SK-N-SH treated with all-trans-retinoic acid at 6 μM for 48 hours (cell line): ENCODE results near the gene NEURL1B.

ENCODE experiments used
- ATAC-seq: fragments of 200-7000 bp; cut with Tn5 transposase; 3 replicates; pipeline ENCODE4 v1.9.1; 2020; ENCODE audit warnings: mild to moderate bottlenecking, moderate library complexity
- ARNTL ChIP-seq: fragments of 450-650 bp; formaldehyde crosslinking; IDR thresholded peaks from 2 replicates; pipeline ENCODE4 v1.5.0; 2020; ENCODE audit warnings: low read depth, mild to moderate bottlenecking, moderate library complexity, borderline replicate concordance
- CSDC2 ChIP-seq: fragments of 250-450 bp; sonication (Bioruptor Pico); IDR thresholded peaks from 2 replicates; pipeline ENCODE4 v1.5.0; 2020; ENCODE audit warnings: mild to moderate bottlenecking, moderate library complexity
- CSRNP3 ChIP-seq: fragments of 250-450 bp; sonication (Bioruptor Pico); IDR thresholded peaks from 2 replicates; pipeline ENCODE4 v1.5.1; 2021; ENCODE audit warnings: mild to moderate bottlenecking, moderate library complexity
- ESRRG ChIP-seq: fragments of 250-450 bp; sonication (Bioruptor Pico); IDR thresholded peaks from 2 replicates; pipeline ENCODE4 v1.6.1; 2021; ENCODE audit warnings: mild to moderate bottlenecking
- GLIS3 ChIP-seq: fragments of 250-450 bp; sonication (Bioruptor Pico); IDR thresholded peaks from 2 replicates; pipeline ENCODE4 v1.5.0; 2020; ENCODE audit warnings: mild to moderate bottlenecking, moderate library complexity
- OSR1 ChIP-seq: fragments of 250-450 bp; sonication (Bioruptor Pico); IDR thresholded peaks from 2 replicates; pipeline ENCODE4 v1.8.0; 2022; ENCODE audit warnings: moderate library complexity, mild to moderate bottlenecking, inconsistent platforms
- PATZ1 ChIP-seq: fragments of 250-450 bp; sonication (Bioruptor Pico); IDR thresholded peaks from 2 replicates; pipeline ENCODE4 v1.8.0; 2020; ENCODE audit warnings: mild to moderate bottlenecking, moderate library complexity, borderline replicate concordance
- POU6F1 ChIP-seq: fragments of 250-450 bp; sonication (Bioruptor Pico); IDR thresholded peaks from 2 replicates; pipeline ENCODE4 v1.8.0; 2021; ENCODE audit warnings: low read depth, mild to moderate bottlenecking, moderate library complexity, borderline replicate concordance
- PPARA ChIP-seq: fragments of 250-450 bp; sonication (Bioruptor Pico); IDR thresholded peaks from 2 replicates; pipeline ENCODE4 v1.5.0; 2020; ENCODE audit warnings: mild to moderate bottlenecking, borderline replicate concordance
- SNAI2 ChIP-seq: fragments of 250-450 bp; sonication (Bioruptor Pico); IDR thresholded peaks from 2 replicates; pipeline ENCODE4 v1.5.0; 2020; ENCODE audit warnings: mild to moderate bottlenecking, moderate library complexity
- TCF4 ChIP-seq: fragments of 250-450 bp; sonication (Bioruptor Pico); IDR thresholded peaks from 2 replicates; pipeline ENCODE4 v1.8.0; 2021; ENCODE audit warnings: mild to moderate bottlenecking, moderate library complexity, borderline replicate concordance
- TSHZ2 ChIP-seq: fragments of 250-450 bp; sonication (Bioruptor Pico); IDR thresholded peaks from 2 replicates; pipeline ENCODE4 v1.5.0; 2020; ENCODE audit warnings: mild to moderate bottlenecking, moderate library complexity
- ZC3H10 ChIP-seq: fragments of 250-450 bp; sonication (Bioruptor Pico); IDR thresholded peaks from 2 replicates; pipeline ENCODE4 v1.5.1; 2021; ENCODE audit warnings: mild to moderate bottlenecking, moderate library complexity
- ZFP30 ChIP-seq: fragments of 450-650 bp; formaldehyde crosslinking; IDR thresholded peaks from 2 replicates; pipeline ENCODE4 v1.5.0; 2022; ENCODE audit warnings: mild to moderate bottlenecking, moderate library complexity
- ZNF565 ChIP-seq: fragments of 450-650 bp; formaldehyde crosslinking; conservative IDR thresholded peaks from 2 replicates; pipeline ENCODE4 v1.5.0; 2020; ENCODE audit warnings: low read depth, mild to moderate bottlenecking, moderate library complexity
- ZNF70 ChIP-seq: fragments of 450-650 bp; formaldehyde crosslinking; IDR thresholded peaks from 2 replicates; pipeline ENCODE4 v1.5.0; 2020; ENCODE audit warnings: mild to moderate bottlenecking, moderate library complexity
- ZNF8 ChIP-seq: fragments of 450-650 bp; formaldehyde crosslinking; IDR thresholded peaks from 2 replicates; pipeline ENCODE4 v1.5.0; 2020; ENCODE audit warnings: mild to moderate bottlenecking, moderate library complexity

NEURL1B gene

GRCh38 chr5:172692981-172693380 is 51.9 kb downstream of the NEURL1B start (continued):
- TF ChIP-seq CSRNP3 (CRISPR knock-in tag) (0 out of 2 replicates have a peak, but pooled peaks have one; percentile 51), ZNF8 (CRISPR knock-in tag) (no peak), ARNTL (no peak)

- ATAC-seq: no peak
Observed at GRCh38 chr5:172694061-172694460, 53.0 kb downstream of the NEURL1B start.

GRCh38 chr5:172694541-172694940 is 53.5 kb downstream of the NEURL1B start:
- no peak for ATAC-seq
- no peak for TF ChIP-seq ZFP30 (CRISPR knock-in tag)
- TF ChIP-seq GLIS3 (CRISPR knock-in tag): no peak
- TF ChIP-seq ARNTL: no peak
- no peak for TF ChIP-seq TCF4 (CRISPR knock-in tag)
- no peak for TF ChIP-seq ZNF565 (CRISPR knock-in tag)
- TF ChIP-seq PATZ1: no peak
- no peak for TF ChIP-seq TSHZ2 (CRISPR knock-in tag)
- TF ChIP-seq SNAI2 (CRISPR knock-in tag): no peak
- TF ChIP-seq ESRRG (CRISPR knock-in tag): no peak
- TF ChIP-seq OSR1 (CRISPR knock-in tag): no peak
- no peak for TF ChIP-seq ZNF70

More at GRCh38 chr5:172694061-172694460, 53.0 kb downstream of the NEURL1B start:
- no peak for TF ChIP-seq ZNF8 (CRISPR knock-in tag)
- TF ChIP-seq ZNF565 (CRISPR knock-in tag): no peak
- TF ChIP-seq ZFP30 (CRISPR knock-in tag): no peak
- no peak for TF ChIP-seq PPARA
- no peak for TF ChIP-seq SNAI2 (CRISPR knock-in tag)
- TF ChIP-seq ZC3H10 (CRISPR knock-in tag): no peak
- no peak for TF ChIP-seq POU6F1 (CRISPR knock-in tag)
- no peak for TF ChIP-seq TSHZ2 (CRISPR knock-in tag)
- no peak for TF ChIP-seq TCF4 (CRISPR knock-in tag)
- TF ChIP-seq CSDC2 (CRISPR knock-in tag): no peak
- no peak for TF ChIP-seq ARNTL
